ENCODE results near the gene KRT40.

The KRT40 gene

GRCh38 chr17:40993084-40993483 is 9.0 kb upstream of the KRT40 start:
- Histone ChIP-seq H3K4me1 (ENCODE audit: low read length) (no peaks in the 10 kb centered on the region), H3K4me3 (ENCODE audit: low read length) (no peak overlapping the region), H3K27ac (ENCODE audit: low read length) (no peak overlapping the region), H3K9ac (ENCODE audit: low read length) (no peak overlapping the region), H3K9me3 (ENCODE audit: insufficient read depth, low read length) (no peaks in the 10 kb centered on the region), H3K27me3 (ENCODE audit: low read depth, low read length) (peaks cover 22% of the 10 kb centered on the region), H3K79me2 (ENCODE audit: low read length) (no peaks in the 10 kb centered on the region), H3K36me3 (replicated peaks; ENCODE audit: low read depth, low read length) (no peaks in the 10 kb centered on the region), H2AFZ (ENCODE audit: low read depth, low read length) (no peak overlapping the region), H3K4me2 (ENCODE audit: low read length) (no peak overlapping the region), H4K20me1 (ENCODE audit: insufficient read depth, low read length) (no peaks in the 10 kb centered on the region)
- no peak for TF ChIP-seq EZH2phosphoT487 (IDR thresholded peaks at IDR 0.05; ENCODE audit: low read depth)
- TF ChIP-seq, protein P1, sequence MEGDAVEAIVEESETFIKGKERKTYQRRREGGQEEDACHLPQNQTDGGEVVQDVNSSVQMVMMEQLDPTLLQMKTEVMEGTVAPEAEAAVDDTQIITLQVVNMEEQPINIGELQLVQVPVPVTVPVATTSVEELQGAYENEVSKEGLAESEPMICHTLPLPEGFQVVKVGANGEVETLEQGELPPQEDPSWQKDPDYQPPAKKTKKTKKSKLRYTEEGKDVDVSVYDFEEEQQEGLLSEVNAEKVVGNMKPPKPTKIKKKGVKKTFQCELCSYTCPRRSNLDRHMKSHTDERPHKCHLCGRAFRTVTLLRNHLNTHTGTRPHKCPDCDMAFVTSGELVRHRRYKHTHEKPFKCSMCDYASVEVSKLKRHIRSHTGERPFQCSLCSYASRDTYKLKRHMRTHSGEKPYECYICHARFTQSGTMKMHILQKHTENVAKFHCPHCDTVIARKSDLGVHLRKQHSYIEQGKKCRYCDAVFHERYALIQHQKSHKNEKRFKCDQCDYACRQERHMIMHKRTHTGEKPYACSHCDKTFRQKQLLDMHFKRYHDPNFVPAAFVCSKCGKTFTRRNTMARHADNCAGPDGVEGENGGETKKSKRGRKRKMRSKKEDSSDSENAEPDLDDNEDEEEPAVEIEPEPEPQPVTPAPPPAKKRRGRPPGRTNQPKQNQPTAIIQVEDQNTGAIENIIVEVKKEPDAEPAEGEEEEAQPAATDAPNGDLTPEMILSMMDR (IDR thresholded peaks at IDR 0.05; ENCODE audit: low read depth, low read length): no peak

DNA sequence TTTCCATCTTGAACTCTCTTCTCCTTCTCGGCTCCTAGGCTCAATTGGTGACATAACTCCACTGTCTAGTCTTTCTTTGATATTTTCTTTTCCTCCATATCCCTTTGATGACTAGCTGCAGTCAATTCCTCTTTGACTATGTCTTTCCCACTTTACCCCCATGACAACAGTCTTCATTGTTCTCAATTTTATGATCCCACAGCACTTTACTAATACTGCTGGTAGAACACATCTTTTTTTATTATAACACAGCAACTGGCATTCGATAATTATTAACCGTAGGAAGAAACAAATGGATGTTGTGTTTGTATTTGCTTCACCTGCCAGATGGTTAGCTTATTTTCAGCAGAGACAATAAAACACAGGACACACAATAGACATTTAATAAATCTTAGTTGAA is 8.5 kb upstream of the KRT40 start:
- TF ChIP-seq EZH2phosphoT487 (IDR thresholded peaks at IDR 0.05; ENCODE audit: low read depth): no peak
- TF ChIP-seq, protein P1 (IDR thresholded peaks at IDR 0.05; ENCODE audit: low read depth, low read length): no peak
- Histone ChIP-seq H2AFZ (ENCODE audit: low read depth, low read length) (no peak overlapping the region), H3K36me3 (replicated peaks; ENCODE audit: low read depth, low read length) (no peaks in the 10 kb centered on the region)

DNA sequence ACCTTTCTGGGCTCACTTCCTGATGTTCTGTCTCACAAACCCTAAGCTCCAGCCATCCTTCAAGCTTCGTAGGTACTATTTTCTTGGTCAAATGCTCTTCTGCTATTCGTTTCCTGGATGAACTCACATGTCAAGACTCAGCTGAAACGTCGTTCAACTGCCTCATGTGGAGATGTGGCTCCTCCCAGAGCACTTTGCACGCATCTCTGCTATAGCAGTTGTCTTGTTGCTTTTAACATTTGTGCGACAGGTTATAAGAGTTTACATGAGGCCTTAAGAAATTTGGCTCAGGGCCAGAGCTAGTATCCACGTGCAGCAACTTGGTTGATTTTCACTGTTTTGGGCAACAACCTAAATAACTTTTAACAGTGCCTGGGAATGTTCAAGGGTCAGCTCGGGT is 2.8 kb upstream of the KRT40 start:
- Histone ChIP-seq H3K9me3 (ENCODE audit: insufficient read depth, low read length) (no peaks in the 10 kb centered on the region), H3K4me3 (ENCODE audit: low read length) (no peak overlapping the region), H2AFZ (ENCODE audit: low read depth, low read length) (no peak overlapping the region)

More for the DNA sequence above, 8.5 kb upstream of the KRT40 start:
- H3K27ac ChIP-seq (ENCODE audit: low read length): no peak overlapping the region
- H3K4me1 ChIP-seq (ENCODE audit: low read length): no peaks in the 10 kb centered on the region
- no peaks in the 10 kb centered on the region for H4K20me1 ChIP-seq (ENCODE audit: insufficient read depth, low read length)
- no peak overlapping the region for H3K9ac ChIP-seq (ENCODE audit: low read length)
- H3K4me3 ChIP-seq (ENCODE audit: low read length): no peak overlapping the region
- H3K9me3 ChIP-seq (ENCODE audit: insufficient read depth, low read length): no peaks in the 10 kb centered on the region
- H3K4me2 ChIP-seq (ENCODE audit: low read length): no peak overlapping the region
- H3K79me2 ChIP-seq (ENCODE audit: low read length): no peaks in the 10 kb centered on the region
- H3K27me3 ChIP-seq (ENCODE audit: low read depth, low read length): peaks cover 19% of the 10 kb centered on the region

DNA sequence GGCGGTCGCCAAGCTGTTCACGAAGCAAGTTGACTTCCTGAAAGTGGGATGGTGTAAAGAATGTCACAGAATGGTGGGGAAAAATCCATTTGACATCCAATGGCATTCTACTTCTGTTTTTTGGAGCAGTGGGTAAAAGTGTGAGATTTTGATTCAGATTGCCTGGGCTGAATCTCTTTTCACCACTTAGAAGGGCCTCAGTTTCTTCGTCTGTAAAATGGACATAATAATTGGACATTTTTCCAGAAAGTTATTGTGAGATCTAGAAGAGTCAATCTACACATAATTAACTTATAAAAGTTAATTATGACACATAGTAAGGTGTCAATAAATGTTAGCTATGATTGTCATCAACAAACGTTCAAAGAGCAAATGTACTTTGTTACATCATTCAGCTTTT is 3.0 kb downstream of the KRT40 start:
- no peak overlapping the region for H3K9ac ChIP-seq (ENCODE audit: low read length)
- peaks cover 23% of the 10 kb centered on the region for H3K27me3 ChIP-seq (ENCODE audit: low read depth, low read length)
- H3K27ac ChIP-seq (ENCODE audit: low read length): no peak overlapping the region
- no peaks in the 10 kb centered on the region for H3K9me3 ChIP-seq (ENCODE audit: insufficient read depth, low read length)
- H3K4me2 ChIP-seq (ENCODE audit: low read length): no peak overlapping the region
- no peaks in the 10 kb centered on the region for H4K20me1 ChIP-seq (ENCODE audit: insufficient read depth, low read length)
- H2AFZ ChIP-seq (ENCODE audit: low read depth, low read length): no peak overlapping the region
- no peaks in the 10 kb centered on the region for H3K36me3 ChIP-seq (replicated peaks; ENCODE audit: low read depth, low read length)
- H3K79me2 ChIP-seq (ENCODE audit: low read length): no peaks in the 10 kb centered on the region
- no peaks in the 10 kb centered on the region for H3K4me1 ChIP-seq (ENCODE audit: low read length)
- H3K4me3 ChIP-seq (ENCODE audit: low read length): no peak overlapping the region
- TF ChIP-seq EZH2phosphoT487 (IDR thresholded peaks at IDR 0.05; ENCODE audit: low read depth): no peak
- TF ChIP-seq, protein P1 (IDR thresholded peaks at IDR 0.05; ENCODE audit: low read depth, low read length): no peak

More for the DNA sequence above, 2.8 kb upstream of the KRT40 start:
- Histone ChIP-seq H3K27me3 (ENCODE audit: low read depth, low read length) (peaks cover 20% of the 10 kb centered on the region), H3K36me3 (replicated peaks; ENCODE audit: low read depth, low read length) (no peaks in the 10 kb centered on the region), H3K4me1 (ENCODE audit: low read length) (no peaks in the 10 kb centered on the region), H3K27ac (ENCODE audit: low read length) (no peak overlapping the region), H3K4me2 (ENCODE audit: low read length) (no peak overlapping the region), H3K9ac (ENCODE audit: low read length) (no peak overlapping the region), H3K79me2 (ENCODE audit: low read length) (no peaks in the 10 kb centered on the region), H4K20me1 (ENCODE audit: insufficient read depth, low read length) (no peaks in the 10 kb centered on the region)
- TF ChIP-seq, protein P1 (IDR thresholded peaks at IDR 0.05; ENCODE audit: low read depth, low read length): no peak
- no peak for TF ChIP-seq EZH2phosphoT487 (IDR thresholded peaks at IDR 0.05; ENCODE audit: low read depth)
